HuH-7 (cell line): Measurements from ENCODE around the gene KCTD4.
A peak's percentile ranks its signal among the peaks of the same experiment; 100 is the strongest.
"Not testable (repeated sequence)": the region's sequence is repeated elsewhere in the genome, so short reads cannot be mapped to it uniquely, and the experiment has no call there.

ENCODE experiments used
- DNase-seq: peaks from one replicate; pipeline ENCODE4 v3.0.0; 2011; ENCODE audit warnings: low spot score

The KCTD4 gene

DNA sequence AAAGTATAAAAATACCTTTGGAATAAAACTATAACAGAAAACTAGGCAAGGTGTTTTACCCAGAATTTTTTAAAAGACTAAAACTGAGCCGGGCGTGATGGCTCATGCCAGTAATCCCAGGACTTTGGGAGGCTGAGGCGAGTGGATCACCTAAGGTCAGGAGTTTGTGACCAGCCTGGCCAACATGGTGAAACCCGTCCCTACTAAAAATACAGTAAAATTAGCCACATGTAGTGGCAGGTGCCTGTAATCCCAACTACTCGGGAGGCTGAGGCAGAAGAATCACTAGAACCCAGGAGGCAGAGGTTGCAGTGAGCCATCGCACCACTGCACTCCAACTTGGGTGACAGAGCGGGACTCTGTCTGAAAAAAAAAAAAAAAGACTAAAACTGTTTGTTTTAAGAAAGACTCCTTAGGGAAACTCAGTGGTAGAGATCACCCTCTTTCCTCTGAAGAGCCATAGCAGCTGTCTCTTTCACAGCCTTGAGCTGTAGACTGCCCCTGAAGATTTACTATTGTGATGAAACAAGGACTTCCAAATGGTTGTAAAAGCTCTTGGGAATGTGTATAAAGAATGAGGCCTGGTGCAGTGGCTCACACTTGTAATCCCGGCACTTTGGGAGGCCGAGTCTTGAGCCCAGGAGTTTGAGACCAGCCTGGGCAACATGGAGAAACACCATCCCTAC, 14.7 kb upstream of the KCTD4 start:
- no peak for DNase-seq

GRCh38 chr13:45209229-45209628, 8.4 kb upstream of the KCTD4 start:
- no peak for DNase-seq

GRCh38 chr13:45208132-45208531, 7.3 kb upstream of the KCTD4 start:
- DNase-seq = no peak

DNA sequence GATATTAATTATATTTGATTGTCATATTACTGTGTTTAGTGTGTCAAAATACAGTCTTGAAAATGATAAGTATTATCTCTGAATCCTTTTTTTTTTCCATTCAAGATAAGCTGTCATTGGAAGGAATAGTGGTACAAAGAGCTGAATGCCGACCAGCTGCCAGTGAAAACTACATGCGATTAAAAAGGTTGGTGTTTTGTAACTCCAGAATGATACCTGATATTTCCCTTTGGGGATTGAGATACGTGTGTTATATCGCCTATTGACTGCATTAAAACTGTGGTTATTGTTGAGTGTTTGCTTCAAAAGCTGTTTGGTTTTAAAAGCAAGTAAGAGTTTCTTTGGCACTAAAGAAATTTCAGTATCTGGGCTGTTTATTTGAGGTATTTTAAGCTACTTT, 6.5 kb upstream of the KCTD4 start:
- no peak for DNase-seq

- no peak for DNase-seq
Observed at GRCh38 chr13:45206340-45206739, 5.5 kb upstream of the KCTD4 start.

DNA sequence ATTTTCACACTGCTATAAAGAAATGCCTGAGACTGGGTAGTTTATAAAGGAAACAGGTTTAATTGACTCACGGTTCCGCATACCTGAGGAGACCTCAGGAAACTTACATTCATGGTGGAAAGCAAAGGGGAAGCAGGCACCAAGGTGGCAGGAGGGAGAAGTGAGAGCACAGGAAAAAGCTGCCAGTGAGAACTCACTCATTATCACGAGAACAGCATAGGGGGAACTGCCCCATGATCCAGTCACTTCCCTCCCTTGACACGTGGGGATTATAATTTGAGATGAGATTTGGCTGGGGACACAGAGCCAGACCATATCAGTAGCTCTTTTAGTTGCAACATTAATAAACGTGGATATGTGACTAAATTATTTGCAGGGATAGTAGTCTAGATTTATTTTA, 4.3 kb upstream of the KCTD4 start:
- DNase-seq = no peak

DNA sequence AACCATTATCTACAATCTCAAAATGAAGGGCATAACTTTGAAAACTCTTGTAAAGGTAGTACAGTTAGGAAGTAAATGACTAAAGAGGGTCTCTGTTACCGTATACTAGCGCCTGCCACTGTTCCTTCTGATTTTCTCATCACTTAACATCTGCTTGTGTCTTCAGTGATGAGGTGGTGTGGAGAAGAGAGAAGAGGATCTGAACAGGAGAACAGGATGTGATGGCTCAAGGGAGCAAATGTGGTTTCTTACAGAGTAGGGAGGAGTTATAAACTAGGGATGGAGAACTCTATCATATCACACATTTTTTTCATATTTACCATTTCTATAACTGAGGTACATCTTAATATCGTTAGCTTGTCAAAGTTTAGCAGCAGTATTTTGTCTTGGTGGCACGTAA, 1.1 kb downstream of the KCTD4 start:
- DNase-seq = no peak

- DNase-seq = no peak
Observed at GRCh38 chr13:45198924-45199323, 1.9 kb downstream of the KCTD4 start.

DNA sequence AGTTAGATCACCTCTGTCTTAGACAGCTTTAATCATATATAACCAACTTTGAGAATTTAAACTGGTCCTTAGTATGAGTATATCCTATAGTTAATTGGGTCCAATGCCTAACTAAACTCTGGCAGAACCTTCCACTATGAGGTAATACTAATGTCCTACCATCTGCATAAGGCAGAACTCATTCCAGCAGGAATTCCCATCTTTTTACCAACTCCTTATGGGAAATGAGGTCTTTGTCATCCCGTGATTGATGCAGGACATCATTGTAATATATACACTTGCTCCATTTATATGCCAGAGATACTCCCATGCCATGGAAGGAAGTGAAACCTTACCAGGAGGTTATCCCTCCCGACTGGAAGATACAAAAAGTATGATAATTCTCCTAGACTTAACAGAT, 2.8 kb downstream of the KCTD4 start:
- no peak for DNase-seq

GRCh38 chr13:45196622-45197021, 4.2 kb downstream of the KCTD4 start:
- DNase-seq = no peak

DNA sequence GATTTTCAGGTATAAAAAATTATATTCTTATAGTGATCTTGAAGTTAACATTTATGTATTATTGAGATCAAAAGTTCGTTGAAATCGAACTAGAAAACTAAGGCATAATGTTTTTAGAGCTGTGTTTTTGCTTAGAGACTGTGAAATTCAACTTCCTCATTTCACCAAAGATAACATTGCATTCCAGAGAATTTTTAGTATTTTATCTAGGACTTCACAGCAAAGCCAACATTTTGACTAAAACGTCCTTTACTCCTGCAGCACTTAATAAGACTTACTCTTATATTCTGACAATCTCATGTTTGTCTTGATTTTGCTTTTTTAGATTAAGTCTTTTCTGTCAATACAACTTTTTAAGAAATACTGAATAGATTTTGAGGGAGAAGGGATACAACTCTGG, 4.7 kb downstream of the KCTD4 start:
- DNase-seq = no peak

GRCh38 chr13:45195421-45195820, 5.4 kb downstream of the KCTD4 start:
- DNase-seq = no peak

- no peak for DNase-seq
Observed at GRCh38 chr13:45194081-45194939, 6.5 kb downstream of the KCTD4 start.

DNA sequence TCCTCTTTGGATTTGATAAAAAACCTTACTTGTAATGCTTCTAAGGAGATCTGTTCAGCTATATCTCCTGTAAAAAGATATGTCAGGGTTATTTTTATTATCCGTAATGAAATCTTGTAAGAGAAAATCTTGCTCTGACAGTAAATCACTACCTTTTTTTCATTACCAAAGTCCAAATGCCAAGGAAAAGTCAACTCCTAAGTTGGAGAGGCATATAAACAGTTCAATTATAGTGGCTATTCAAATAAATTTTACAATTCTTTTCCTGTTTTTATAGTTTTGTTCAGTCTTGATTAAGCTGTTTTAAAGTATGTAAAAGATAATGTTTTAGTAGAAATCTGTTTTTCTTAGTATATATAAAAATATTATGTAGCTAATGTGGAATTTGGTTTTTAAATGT, 9.0 kb downstream of the KCTD4 start:
- DNase-seq = no peak

- DNase-seq = not testable (repeated sequence)
Observed at GRCh38 chr13:45189511-45189910, 11.3 kb downstream of the KCTD4 start.

DNA sequence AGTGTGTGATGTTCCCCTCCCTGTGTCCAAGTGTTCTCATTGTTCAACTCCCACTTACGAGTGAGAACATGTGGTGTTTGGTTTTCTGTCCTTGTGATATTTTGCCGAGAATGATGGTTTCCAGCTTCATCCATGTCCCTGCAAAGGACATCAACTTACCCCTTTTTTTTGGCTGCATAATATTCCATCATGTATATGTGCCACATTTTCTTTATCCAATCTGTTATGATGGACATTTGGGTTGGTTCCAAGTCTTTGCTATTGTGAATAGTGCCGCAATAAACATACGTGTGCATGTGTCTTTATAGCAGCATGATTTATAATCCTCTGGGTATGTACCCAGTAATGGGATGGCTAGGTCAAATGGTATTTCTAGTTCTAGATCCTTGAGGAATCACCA, 11.8 kb downstream of the KCTD4 start:
- DNase-seq = not testable (repeated sequence)

GRCh38 chr13:45185286-45185685, 15.6 kb downstream of the KCTD4 start:
- no peak for DNase-seq

GRCh38 chr13:45184693-45185092, 16.2 kb downstream of the KCTD4 start:
- no peak for DNase-seq

GRCh38 chr13:45180713-45181601, 19.9 kb downstream of the KCTD4 start:
- no peak for DNase-seq

- no peak for DNase-seq
Observed at GRCh38 chr13:45180303-45180702, 20.5 kb downstream of the KCTD4 start.

- DNase-seq = peak; percentile 31
Observed at GRCh38 chr13:45179428-45179827, 21.4 kb downstream of the KCTD4 start.

- no peak for DNase-seq
Observed at GRCh38 chr13:45178349-45179162, 22.3 kb downstream of the KCTD4 start.
